Measurements from ENCODE around the gene ATG16L2.
"Not testable (repeated sequence)": the region's sequence is repeated elsewhere in the genome, so short reads cannot be mapped to it uniquely, and the experiment has no call there.

The ATG16L2 gene

GRCh38 chr11:72780296-72781062, 33.7 kb upstream of the ATG16L2 start:
- no peak for DNase-seq (ENCODE audit: low read depth)

- no peak for DNase-seq (ENCODE audit: low read depth)
These were observed 33.2 kb upstream of the ATG16L2 start for GRCh38 chr11:72781063-72781312.

GRCh38 chr11:72781313-72782080, 32.7 kb upstream of the ATG16L2 start:
- peak; percentile 42 for DNase-seq (ENCODE audit: low read depth)

- DNase-seq (ENCODE audit: low read depth) = no peak
These were observed 31.9 kb upstream of the ATG16L2 start for GRCh38 chr11:72782081-72782920.

DNA sequence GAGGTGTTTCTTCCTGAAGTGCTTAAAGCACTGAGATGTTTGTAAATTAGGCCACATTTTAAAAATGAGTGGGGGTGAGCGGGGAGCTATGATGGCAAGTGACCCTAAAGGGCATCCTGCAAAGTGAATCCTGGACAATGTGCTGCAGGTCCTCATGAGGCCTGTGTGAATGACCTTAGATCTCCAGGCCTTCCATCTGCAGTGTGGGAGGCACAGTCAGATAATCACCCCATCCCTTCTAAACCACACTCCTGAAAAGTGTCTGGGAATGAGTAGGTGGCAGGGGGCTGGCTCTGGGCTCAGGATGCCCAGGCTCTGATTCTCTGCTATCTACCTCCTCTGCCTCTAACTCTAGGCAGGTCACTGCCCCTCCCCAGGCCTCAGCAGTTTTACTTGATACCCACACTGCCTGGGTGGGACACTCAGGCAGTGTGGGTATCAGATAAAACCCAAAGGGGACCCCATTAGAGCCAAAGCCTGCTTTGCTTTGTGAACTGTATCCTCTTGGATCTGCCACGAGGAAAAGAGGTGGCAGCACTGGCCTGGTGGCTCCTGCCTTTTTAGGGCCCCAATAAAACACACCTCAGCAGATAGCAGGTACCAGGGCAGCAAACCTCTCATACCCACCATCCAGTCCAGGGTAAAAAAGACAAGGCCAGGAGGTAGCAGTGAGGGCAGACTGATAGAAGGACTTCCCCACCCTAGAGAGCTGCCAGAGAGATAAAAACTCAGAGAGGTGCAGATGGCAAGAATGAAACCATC, 30.9 kb upstream of the ATG16L2 start:
- DNase-seq (ENCODE audit: low read depth) = no peak

GRCh38 chr11:72784662-72785061, 29.5 kb upstream of the ATG16L2 start:
- DNase-seq (ENCODE audit: low read depth) = no peak

DNA sequence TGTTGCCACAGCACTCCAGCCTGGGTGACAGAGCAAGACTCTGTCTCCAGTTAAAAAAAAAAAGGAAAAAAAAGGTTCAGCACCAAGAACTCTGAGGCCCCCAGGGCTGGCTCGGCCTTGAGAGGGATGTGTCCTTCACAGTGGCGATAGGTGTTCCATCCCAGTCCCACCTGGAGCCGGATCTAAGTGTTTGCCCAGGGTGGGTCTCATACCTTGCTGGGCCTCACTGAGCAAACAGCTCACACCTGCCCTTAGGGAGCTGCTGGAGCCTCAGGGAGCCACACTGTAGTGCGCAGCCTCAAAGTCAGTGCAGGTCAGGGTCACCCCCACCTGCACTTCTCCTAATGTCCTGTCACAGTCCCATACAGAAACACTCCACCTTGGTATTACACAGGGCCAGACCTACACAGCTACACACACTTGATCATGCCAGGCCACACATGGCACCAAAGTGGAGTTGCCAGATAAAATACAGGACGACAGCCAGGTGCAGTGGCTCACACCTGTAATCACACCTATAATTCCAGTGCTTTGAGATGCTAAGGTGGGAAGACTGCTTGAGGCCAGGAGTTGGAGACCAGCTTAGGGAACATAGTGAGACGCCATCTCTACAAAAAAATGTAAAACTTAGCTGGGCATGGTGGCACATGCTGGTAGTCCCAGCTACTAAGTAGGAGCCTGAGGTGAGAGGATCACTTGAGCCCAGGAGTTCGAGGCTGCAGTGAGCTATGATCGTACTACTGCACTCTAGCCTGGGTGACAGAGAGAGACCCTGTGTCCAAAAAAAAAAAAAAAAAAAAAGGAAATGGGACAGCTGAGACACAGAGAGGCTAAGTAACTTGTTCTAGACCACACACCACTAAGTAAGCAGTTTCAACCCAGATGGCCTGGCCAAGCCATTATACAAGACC, 27.7 kb upstream of the ATG16L2 start:
- DNase-seq (ENCODE audit: low read depth) = no peak

DNA sequence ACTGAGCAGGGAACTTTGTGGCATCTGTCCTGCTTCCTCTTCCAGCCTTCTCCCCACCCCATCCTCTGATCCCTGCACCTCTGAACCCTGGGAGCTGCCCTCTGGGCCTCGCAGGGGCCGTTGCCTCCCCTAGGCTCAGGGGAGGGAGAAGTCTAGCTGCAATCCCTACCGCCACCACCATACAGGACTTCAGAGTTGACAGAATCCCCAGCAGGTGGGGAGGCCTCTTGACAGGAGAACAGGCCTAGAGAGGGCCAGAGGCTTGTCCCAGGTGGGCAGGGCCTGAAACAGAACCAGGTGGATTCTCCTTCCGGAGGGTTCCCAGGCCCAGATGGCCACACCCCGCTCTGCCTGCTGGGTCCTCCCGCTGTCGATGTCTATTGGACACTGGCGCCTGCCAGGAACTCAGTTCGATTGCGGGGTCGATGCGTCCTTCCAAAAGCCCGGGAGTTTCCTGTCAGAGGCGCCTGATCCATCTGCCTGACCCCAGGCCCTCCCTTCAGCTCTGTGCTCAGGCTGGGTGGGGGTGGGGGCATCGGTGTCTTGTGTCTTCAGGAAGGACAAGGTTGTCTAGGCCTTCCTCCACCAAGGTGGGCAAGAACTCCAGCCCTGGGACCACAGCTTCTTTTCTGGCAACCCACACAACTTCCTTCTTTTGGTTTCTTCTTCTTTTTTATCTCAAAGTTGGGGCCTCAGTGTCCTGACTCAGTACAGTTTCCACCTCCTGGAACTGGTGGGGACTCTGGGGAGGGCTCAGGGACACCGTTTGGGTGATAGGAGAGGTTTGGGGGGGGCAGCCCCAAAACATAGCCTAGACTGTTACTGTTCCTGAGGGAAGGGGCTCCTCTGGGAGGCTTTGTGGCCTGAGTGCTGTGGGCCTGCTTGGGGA, 26.8 kb upstream of the ATG16L2 start:
- no peak for DNase-seq (ENCODE audit: low read depth)

GRCh38 chr11:72788241-72788640, 26.0 kb upstream of the ATG16L2 start:
- DNase-seq (ENCODE audit: low read depth) = no peak

DNA sequence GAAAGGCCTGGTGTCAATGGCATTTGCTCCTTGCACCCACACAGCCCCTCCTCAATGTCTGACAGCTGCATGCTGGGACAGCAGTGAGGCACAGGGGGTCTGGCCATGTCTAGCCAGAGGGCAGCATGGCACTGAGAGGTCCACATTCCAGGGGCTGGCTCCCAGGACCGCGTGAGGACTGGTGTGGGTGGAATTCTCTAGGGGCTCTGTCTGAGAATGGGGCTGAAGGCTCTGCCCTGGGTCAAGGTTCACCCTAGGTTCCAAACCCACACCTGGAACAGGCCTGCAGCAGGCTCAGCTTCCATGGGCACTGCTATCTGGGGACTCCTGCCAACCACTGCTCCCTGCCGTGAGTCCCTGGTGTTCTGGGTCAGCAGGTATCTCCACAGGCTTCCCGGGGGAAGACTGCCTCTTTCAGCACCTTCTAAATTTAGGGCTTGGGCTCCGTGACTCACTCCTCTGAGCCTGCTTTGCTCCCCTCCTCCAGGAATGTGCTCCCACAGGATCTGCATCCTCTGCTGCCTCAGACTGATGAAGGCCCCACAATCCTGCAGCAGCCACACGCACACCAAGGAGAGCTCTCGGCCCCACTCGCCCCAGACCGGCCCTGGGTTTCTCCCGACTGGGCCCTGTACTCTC, 24.6 kb upstream of the ATG16L2 start:
- DNase-seq (ENCODE audit: low read depth) = no peak

- not testable (repeated sequence) for DNase-seq (ENCODE audit: low read depth)
These were observed 23.0 kb upstream of the ATG16L2 start for GRCh38 chr11:72791228-72791627.

DNA sequence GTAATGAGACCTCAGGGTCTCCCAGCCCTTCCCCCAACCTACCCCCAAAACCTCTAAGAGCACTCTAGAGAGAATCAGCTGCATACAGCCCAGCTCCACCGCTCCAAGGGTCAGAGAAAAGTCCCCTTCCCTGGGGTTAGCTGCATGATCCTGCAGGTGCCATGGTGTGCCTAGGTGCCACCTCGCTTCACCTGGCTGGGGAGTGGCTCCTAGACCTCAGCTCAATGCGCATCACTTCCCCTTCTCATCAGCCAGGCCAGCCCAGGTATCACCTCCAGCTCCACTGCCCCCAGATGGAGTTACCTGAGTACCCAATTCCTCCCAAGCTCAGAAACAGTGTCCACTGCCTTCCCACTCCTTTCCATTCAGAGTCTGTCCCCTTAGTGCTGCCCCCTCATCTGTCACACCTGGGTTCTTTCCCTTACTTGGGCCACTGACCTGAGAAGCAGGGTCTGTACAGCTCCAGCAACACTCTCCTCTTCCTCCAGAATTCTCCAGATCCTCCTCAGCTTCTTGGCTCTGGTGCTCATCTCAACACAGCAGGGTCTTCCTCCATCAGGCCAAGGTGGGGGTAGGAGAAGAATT, 21.7 kb upstream of the ATG16L2 start:
- DNase-seq (ENCODE audit: low read depth) = no peak

- no peak for DNase-seq (ENCODE audit: low read depth)
These were observed 21.2 kb upstream of the ATG16L2 start for GRCh38 chr11:72793076-72793424.

DNA sequence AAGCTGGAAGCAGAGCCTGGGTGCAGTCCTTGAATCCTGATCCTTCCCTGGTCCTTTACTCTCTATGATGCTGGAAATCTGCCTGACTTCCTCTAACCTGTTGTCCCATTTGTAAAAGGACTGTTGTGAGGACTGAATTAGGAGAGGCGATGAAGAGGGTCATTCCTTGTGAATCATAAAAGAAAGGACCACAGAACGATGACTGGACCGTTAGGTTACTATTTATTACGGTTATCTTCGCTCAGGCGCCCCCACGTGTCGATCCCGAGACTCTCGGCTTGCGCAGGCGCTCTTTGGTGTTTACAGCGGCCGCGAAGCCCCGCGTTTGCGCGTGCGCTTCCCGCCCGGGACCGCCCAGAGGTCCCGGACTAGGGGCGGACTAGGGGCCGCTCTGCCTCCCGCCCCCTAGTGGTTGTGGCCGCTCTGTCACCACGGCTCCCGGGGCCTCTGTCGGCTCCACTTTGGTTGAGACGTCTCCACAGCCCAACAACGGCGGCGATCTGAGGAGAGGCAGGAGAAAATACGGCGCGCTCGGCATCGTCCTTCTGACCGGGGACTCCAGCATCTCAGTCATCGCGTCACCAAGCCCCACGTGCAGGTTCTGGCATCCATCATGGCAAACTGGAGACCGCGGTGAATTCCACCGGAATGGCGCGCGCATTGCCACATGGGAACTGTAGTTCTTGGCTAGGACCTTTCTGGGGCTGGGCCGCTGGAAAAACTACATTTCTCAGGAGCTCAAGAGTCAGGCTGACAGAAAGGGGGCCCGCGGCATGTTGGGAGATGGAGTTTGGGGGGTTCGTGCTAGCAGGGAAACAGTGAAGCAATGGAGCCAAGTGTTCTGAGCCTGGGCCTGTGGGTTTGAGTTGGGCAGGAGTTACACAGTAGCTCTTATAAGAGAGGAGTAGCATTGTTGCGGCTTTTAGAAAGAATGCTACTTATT, 20.5 kb upstream of the ATG16L2 start, which contains the start of gene STARD10:
STARD10 (minus strand) TSS at position 623 of the 943 bp plus-strand sequence. CDS start 12,866 bp downstream, outside the sequence.
- DNase-seq (ENCODE audit: low read depth) = peak; percentile 91

- DNase-seq (ENCODE audit: low read depth) = no peak
These were observed 15.8 kb upstream of the ATG16L2 start for GRCh38 chr11:72798361-72798760.

GRCh38 chr11:72799441-72799840, 14.8 kb upstream of the ATG16L2 start:
- DNase-seq (ENCODE audit: low read depth) = no peak

- DNase-seq (ENCODE audit: low read depth) = no peak
These were observed 11.4 kb upstream of the ATG16L2 start for GRCh38 chr11:72802822-72803221.

DNA sequence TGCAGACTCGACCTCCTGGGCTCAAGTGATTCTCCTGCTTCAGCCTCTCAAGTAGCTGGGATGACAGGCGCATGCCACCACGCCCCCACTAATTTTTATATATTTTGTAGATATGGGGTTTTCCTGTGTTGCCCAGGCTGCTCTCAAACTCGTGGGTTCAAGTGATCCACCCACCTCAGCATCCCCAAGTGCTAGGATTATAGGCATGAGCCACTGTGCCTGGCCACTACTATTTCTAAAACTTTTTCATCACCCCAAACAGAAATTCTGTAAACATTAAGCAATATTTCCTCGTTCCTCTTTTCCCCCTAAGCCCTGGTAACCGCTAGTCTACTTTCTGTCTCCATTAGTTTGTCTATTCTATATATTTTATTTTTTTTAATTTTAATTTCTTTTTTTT, 9.0 kb upstream of the ATG16L2 start:
- DNase-seq (ENCODE audit: low read depth) = no peak
